Measurements from ENCODE around the gene RRP1B.

The RRP1B gene

GRCh38 chr21:43659136-43660000, at the start of gene RRP1B, which contains the start of gene HSF2BP:
TSS of gene RRP1B (plus strand) at chr21:43659560. CDS start at chr21:43659665, 105 bp downstream.
TSS of gene HSF2BP (minus strand) at chr21:43659488. CDS start at chr21:43658096, 1,392 bp downstream.
- TF ChIP-seq TAF1 (IDR thresholded peaks at IDR 0.05; ENCODE audit: low read depth) (peak; percentile 77), CEBPB (IDR thresholded peaks at IDR 0.05) (no peak; the same call in 1 of the 2 replicates), TCF12 (IDR thresholded peaks at IDR 0.05; ENCODE audit: low read depth) (no peak), NFIC (IDR thresholded peaks at IDR 0.05) (peak; percentile 53; the same call in 1 of the 2 replicates), TEAD4 (IDR thresholded peaks at IDR 0.05) (0 out of 2 replicates have a peak, but pooled peaks have one; percentile 29), EP300 (IDR thresholded peaks at IDR 0.05; ENCODE audit: borderline replicate concordance) (peak; percentile 41; the same call in 1 of the 2 replicates), YY1 (IDR thresholded peaks at IDR 0.05; ENCODE audit: low read depth) (peak; percentile 72), USF1 (IDR thresholded peaks at IDR 0.05) (peak; percentile 67), CREB1 (IDR thresholded peaks at IDR 0.05; ENCODE audit: low read depth) (peak; percentile 89)
- TF ChIP-seq, protein P1, sequence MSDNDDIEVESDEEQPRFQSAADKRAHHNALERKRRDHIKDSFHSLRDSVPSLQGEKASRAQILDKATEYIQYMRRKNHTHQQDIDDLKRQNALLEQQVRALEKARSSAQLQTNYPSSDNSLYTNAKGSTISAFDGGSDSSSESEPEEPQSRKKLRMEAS (IDR thresholded peaks at IDR 0.05): peak; percentile 100

- TF ChIP-seq, protein P1 (IDR thresholded peaks at IDR 0.05): no peak
- TF ChIP-seq RAD21 (IDR thresholded peaks at IDR 0.05; ENCODE audit: low read depth) (peak; percentile 56), YY1 (IDR thresholded peaks at IDR 0.05; ENCODE audit: low read depth) (no peak), TEAD4 (IDR thresholded peaks at IDR 0.05) (no peak), FOXM1 (IDR thresholded peaks at IDR 0.05; ENCODE audit: borderline replicate concordance, low read depth) (no peak)
- TF ChIP-seq, protein P2, sequence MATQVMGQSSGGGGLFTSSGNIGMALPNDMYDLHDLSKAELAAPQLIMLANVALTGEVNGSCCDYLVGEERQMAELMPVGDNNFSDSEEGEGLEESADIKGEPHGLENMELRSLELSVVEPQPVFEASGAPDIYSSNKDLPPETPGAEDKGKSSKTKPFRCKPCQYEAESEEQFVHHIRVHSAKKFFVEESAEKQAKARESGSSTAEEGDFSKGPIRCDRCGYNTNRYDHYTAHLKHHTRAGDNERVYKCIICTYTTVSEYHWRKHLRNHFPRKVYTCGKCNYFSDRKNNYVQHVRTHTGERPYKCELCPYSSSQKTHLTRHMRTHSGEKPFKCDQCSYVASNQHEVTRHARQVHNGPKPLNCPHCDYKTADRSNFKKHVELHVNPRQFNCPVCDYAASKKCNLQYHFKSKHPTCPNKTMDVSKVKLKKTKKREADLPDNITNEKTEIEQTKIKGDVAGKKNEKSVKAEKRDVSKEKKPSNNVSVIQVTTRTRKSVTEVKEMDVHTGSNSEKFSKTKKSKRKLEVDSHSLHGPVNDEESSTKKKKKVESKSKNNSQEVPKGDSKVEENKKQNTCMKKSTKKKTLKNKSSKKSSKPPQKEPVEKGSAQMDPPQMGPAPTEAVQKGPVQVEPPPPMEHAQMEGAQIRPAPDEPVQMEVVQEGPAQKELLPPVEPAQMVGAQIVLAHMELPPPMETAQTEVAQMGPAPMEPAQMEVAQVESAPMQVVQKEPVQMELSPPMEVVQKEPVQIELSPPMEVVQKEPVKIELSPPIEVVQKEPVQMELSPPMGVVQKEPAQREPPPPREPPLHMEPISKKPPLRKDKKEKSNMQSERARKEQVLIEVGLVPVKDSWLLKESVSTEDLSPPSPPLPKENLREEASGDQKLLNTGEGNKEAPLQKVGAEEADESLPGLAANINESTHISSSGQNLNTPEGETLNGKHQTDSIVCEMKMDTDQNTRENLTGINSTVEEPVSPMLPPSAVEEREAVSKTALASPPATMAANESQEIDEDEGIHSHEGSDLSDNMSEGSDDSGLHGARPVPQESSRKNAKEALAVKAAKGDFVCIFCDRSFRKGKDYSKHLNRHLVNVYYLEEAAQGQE (IDR thresholded peaks at IDR 0.05; ENCODE audit: low read depth): no peak
These were observed 47.6 kb upstream of the RRP1B start for GRCh38 chr21:43611598-43612369.

DNA sequence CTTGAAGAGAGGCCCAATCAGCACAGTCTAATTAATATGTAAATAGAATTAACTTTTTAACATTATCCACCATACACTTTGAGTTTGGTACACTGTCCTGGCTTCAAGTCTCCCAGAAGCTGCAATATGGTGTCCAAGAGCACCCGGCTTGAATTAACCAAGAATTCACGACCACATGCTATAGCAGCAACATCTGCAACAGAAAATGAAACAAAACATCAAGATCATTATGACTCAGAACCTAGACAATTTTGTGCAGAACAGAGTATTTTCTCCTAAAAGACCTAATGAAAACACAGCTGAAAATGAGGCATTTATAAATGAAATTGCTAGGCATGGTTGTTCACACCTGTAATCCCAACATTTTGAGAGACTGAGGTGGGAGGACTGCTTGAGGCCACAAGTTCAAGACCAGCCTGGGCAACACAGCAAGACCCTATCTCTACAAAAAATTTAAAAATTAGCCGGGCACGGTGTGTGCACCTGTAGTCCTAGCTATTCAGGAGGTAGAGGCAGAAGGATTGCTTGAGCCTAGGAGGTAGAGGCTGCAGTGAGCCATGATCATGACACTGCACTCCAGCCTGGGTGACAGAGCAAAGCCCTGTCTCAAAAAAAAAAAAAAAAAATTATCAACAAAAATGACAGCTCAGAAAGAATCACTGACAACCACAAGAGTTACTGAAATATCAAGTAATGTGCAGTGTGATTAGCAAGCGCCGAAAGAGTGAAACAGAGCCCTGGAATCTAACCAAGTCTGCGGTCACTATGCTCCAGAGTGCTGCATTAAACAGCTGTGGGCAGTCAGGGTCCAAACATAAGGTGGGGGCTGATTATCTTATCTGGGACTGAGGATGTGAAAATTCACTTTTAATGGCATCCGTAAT, 45.4 kb upstream of the RRP1B start:
- TF ChIP-seq, protein P1 (IDR thresholded peaks at IDR 0.05): no peak
- no peak for TF ChIP-seq EP300 (IDR thresholded peaks at IDR 0.05; ENCODE audit: borderline replicate concordance)
- no peak for TF ChIP-seq RAD21 (IDR thresholded peaks at IDR 0.05; ENCODE audit: low read depth)
- no peak for TF ChIP-seq ZBTB7A (IDR thresholded peaks at IDR 0.05; ENCODE audit: low read depth)
- no peak for TF ChIP-seq EGR1 (IDR thresholded peaks at IDR 0.05)
- TF ChIP-seq CEBPB (IDR thresholded peaks at IDR 0.05): no peak
- TF ChIP-seq, protein P2 (IDR thresholded peaks at IDR 0.05; ENCODE audit: low read depth): no peak
- no peak for TF ChIP-seq FOXM1 (IDR thresholded peaks at IDR 0.05; ENCODE audit: borderline replicate concordance, low read depth)
- TF ChIP-seq TCF12 (IDR thresholded peaks at IDR 0.05; ENCODE audit: low read depth): no peak
- no peak for TF ChIP-seq USF1 (IDR thresholded peaks at IDR 0.05)
- no peak for TF ChIP-seq TEAD4 (IDR thresholded peaks at IDR 0.05)
- no peak for TF ChIP-seq TAF1 (IDR thresholded peaks at IDR 0.05; ENCODE audit: low read depth)
- no peak for TF ChIP-seq CREB1 (IDR thresholded peaks at IDR 0.05; ENCODE audit: low read depth)
- TF ChIP-seq NFIC (IDR thresholded peaks at IDR 0.05): no peak
- no peak for TF ChIP-seq YY1 (IDR thresholded peaks at IDR 0.05; ENCODE audit: low read depth)

DNA sequence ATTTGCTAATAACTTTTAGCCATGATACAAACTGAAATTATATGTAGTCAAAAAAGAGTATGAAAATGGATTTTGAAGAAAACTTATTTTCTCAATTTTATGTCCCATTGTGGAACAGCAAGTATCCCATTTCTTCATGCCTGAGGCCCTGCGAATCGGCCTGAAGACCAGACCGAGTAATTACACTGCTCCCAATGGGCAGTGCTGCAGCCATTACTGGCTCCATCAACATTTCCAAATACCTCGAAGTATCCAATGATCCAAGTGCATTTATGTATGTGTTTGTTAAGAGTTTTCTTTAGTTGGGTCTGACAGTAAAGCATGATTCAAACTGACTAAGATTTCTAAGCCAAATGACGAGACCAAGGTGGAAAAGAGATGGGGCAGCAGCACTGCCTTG, 44.5 kb upstream of the RRP1B start:
- TF ChIP-seq YY1 (IDR thresholded peaks at IDR 0.05; ENCODE audit: low read depth) (no peak), CREB1 (IDR thresholded peaks at IDR 0.05; ENCODE audit: low read depth) (no peak), USF1 (IDR thresholded peaks at IDR 0.05) (no peak), RAD21 (IDR thresholded peaks at IDR 0.05; ENCODE audit: low read depth) (no peak), TAF1 (IDR thresholded peaks at IDR 0.05; ENCODE audit: low read depth) (no peak), NFIC (IDR thresholded peaks at IDR 0.05) (no peak)
